ENCODE results near the gene GPR108. TPM values are rescaled to one million over a fixed set of nuclear protein-coding genes. Genes with fewer than 3 reads are reported as not detected.

GPR108 gene
- total and polyA plus RNA-seq, 2 of the 13 experiments (the other 11 are each of a cell fraction or from before 2014, with no cell fraction given): 36.4 to 63.0 TPM

- Histone ChIP-seq H3K9ac (ENCODE audit: insufficient read depth, low read depth, low read length) (peak overlapping the region; percentile 64), H3K27ac (ENCODE audit: extremely low read length, insufficient read depth, low read length) (peak overlapping the region; percentile 90), H3K79me2 (ENCODE audit: insufficient read depth, low read length) (peaks cover 27% of the 10 kb centered on the region), H4K20me1 (ENCODE audit: insufficient read depth, low read length) (peaks cover 39% of the 10 kb centered on the region), H3K4me3 (replicated peaks in 1 of 3; ENCODE audit: insufficient read depth in 1 of 3, low read depth in 2 of 3, low read length in 3 of 3) (peak overlapping the region in 2 of 3 experiments; percentile 9 to 89; a peak in 2 of 6 replicates), H3K27me3 (ENCODE audit: control insufficient read depth in 1 of 2, insufficient read depth in 2 of 2, low read length in 2 of 2) (peaks cover 0 to 7% of the 10 kb centered on the region in 2 experiments; a peak in 1 of 5 replicates), H3K9me3 (ENCODE audit: low read length) (no peaks in the 10 kb centered on the region), H3K4me1 (ENCODE audit: insufficient read depth, low read length) (peaks cover 80% of the 10 kb centered on the region), H3K36me3 (replicated peaks in 1 of 2; ENCODE audit: control insufficient read depth in 1 of 2, insufficient read depth in 2 of 2, low read length in 2 of 2) (peaks cover 18 to 24% of the 10 kb centered on the region in 2 experiments), H3K4me2 (ENCODE audit: low read depth, low read length) (peak overlapping the region; percentile 64), H2AFZ (ENCODE audit: low read length) (no peak overlapping the region)
- FAIRE-seq (no peak), DNase-seq (ENCODE audit: low spot score) (no peak), ATAC-seq (no peak)
- ChIA-PET POLR2A (interaction anchor here (0.6 to 8.0 kb wide), 24 partner anchors 9 to 1199 kb away, joined by 3 to 278 read pairs (median 5); partner anchors contain the start of genes ALKBH7, GPR108 and SNAPC2), CTCF (ENCODE audit: low intra/inter-chr PET ratio, low total read pairs) (interaction anchor here (0.6 kb wide), 1 partner anchor 236 kb away, joined by 5 read pairs; no protein-coding TSS in a partner anchor)
- in situ Hi-C loops (cut with HindIII; ENCODE audit: extremely low pct_ligation_motif_present, low pct_unique_long_range_greater_than_20kb): no loop called here
- TF ChIP-seq ZNF615 (CRISPR knock-in tag; IDR thresholded peaks at IDR 0.05; ENCODE audit: borderline replicate concordance) (no peak), ZFP36L2 (CRISPR knock-in tag; IDR thresholded peaks at IDR 0.05) (no peak), SALL2 (CRISPR knock-in tag; IDR thresholded peaks at IDR 0.05) (no peak), ZNF543 (CRISPR knock-in tag; IDR thresholded peaks at IDR 0.05) (0 out of 2 replicates have a peak, but pooled peaks have one; percentile 5), HNF1A (IDR thresholded peaks at IDR 0.05; ENCODE audit: low read depth) (no peak), HNF1A (CRISPR knock-in tag; IDR thresholded peaks at IDR 0.05; ENCODE audit: borderline replicate concordance) (no peak), ZNF614 (CRISPR knock-in tag; IDR thresholded peaks at IDR 0.05; ENCODE audit: borderline replicate concordance) (no peak), TP53 (CRISPR knock-in tag; conservative IDR thresholded peaks at IDR 0.05) (no peak), ZNF317 (CRISPR knock-in tag; IDR thresholded peaks at IDR 0.05) (peak; percentile 6; the same call in 1 of the 2 replicates), MED8 (CRISPR knock-in tag; IDR thresholded peaks at IDR 0.05; ENCODE audit: insufficient replicate concordance) (no peak), NKX3-1 (CRISPR knock-in tag; IDR thresholded peaks at IDR 0.05) (no peak), ZFAT (CRISPR knock-in tag; conservative IDR thresholded peaks at IDR 0.05) (no peak), ZNF558 (CRISPR knock-in tag; IDR thresholded peaks at IDR 0.05; ENCODE audit: borderline replicate concordance) (no peak), NFATC3 (CRISPR knock-in tag; IDR thresholded peaks at IDR 0.05) (no peak)
- no TSS peak for BruUV-seq (replicated peaks)
- intact Hi-C loops (cut with micrococcal nuclease; ENCODE audit: unreplicated experiment): loop anchor here (2.0 kb wide), 1 partner anchor 16 kb away; the partner anchor contains the start of gene GPR108
Observed at GRCh38 chr19:6721138-6721474, 16.3 kb downstream of the GPR108 start.
